OCI-LY7 (cell line): ENCODE results near the gene FALEC. TPM values are rescaled to one million over a fixed set of nuclear protein-coding genes. Genes with fewer than 3 reads are reported as not detected.

Experiments
- BruUV-seq: library from RNA; stranded (reverse); fragments of 400-500 nt; replicated peaks from 2 replicates; lab custom pipeline; 2021; lab: Mats Ljungman, UMichigan
- CTCF ChIA-PET: fragments of 300-600 bp; sonication (Branson Sonifier 250); formaldehyde crosslinking; loops from one replicate; lab custom pipeline; 2022; ENCODE audit warnings: antibody characterized with exemption; ENCODE audit not compliant: unreplicated experiment; lab: Charles Lee
- POLR2A ChIA-PET: fragments of 300-600 bp; sonication (Branson Sonifier 250); formaldehyde crosslinking; loops from one replicate; lab custom pipeline; 2022; ENCODE audit warnings: antibody characterized with exemption; lab: Charles Lee
- DNase-seq: peaks from one replicate; pipeline ENCODE4 v3.0.0-alpha.2; 2015; ENCODE audit warnings: low spot score
- H2AFZ ChIP-seq: fragments of 200-600 bp; sonication (generic), shearing (Covaris generic); 2 replicates; pipeline ENCODE4 v1.6.1; 2014; ENCODE audit warnings: mild to moderate bottlenecking, antibody characterized with exemption, low read length, moderate library complexity
- H3K27ac ChIP-seq: fragments of 200-600 bp; sonication (generic); 2 replicates; pipeline ENCODE4 v1.5.1; 2014; ENCODE audit warnings: mixed run types, low read depth, mild to moderate bottlenecking, moderate library complexity, low read length, inconsistent platforms; ENCODE audit not compliant: poor library complexity, severe bottlenecking
- H3K36me3 ChIP-seq: fragments of 200-600 bp; sonication (generic); 2 replicates; pipeline ENCODE4 v1.6.1; 2014; ENCODE audit warnings: mild to moderate bottlenecking, antibody characterized with exemption, low read length, moderate library complexity, mixed read lengths; ENCODE audit not compliant: insufficient read depth
- H3K4me1 ChIP-seq: fragments of 200-600 bp; sonication (generic); 2 replicates; pipeline ENCODE4 v1.5.1; 2014; ENCODE audit warnings: mild to moderate bottlenecking, low read length; ENCODE audit not compliant: insufficient read depth, poor library complexity, severe bottlenecking
- H3K4me2 ChIP-seq: fragments of 200-600 bp; sonication (generic); 2 replicates; pipeline ENCODE4 v1.6.1; 2014; ENCODE audit warnings: mild to moderate bottlenecking, low read length
- H3K4me3 ChIP-seq: fragments of 200-600 bp; sonication (generic); 2 replicates; pipeline ENCODE4 v1.5.1; 2014; ENCODE audit warnings: mild to moderate bottlenecking, low read depth, low read length; ENCODE audit not compliant: poor library complexity, severe bottlenecking
- H3K79me2 ChIP-seq: fragments of 200-600 bp; sonication (generic); 2 replicates; pipeline ENCODE4 v1.6.1; 2016; ENCODE audit warnings: low read depth, mild to moderate bottlenecking, low read length, moderate library complexity, mixed read lengths; ENCODE audit not compliant: insufficient read depth
- H3K9me2 ChIP-seq: fragments of 200-600 bp; sonication (generic); 2 replicates; pipeline ENCODE4 v1.6.1; 2016; ENCODE audit warnings: mild to moderate bottlenecking, low read length, mixed read lengths; ENCODE audit not compliant: insufficient read depth
- H3K9me3 ChIP-seq: fragments of 200-600 bp; sonication (generic); 2 replicates; pipeline ENCODE4 v1.6.1; 2014; ENCODE audit warnings: mild to moderate bottlenecking, mixed run types, low read length, mixed read lengths
- H4K20me1 ChIP-seq: fragments of 200-600 bp; sonication (generic); 2 replicates; pipeline ENCODE4 v1.6.1; 2014; ENCODE audit warnings: mild to moderate bottlenecking, antibody characterized with exemption, low read length, moderate library complexity, mixed read lengths; ENCODE audit not compliant: insufficient read depth
- EZH2phosphoT487 ChIP-seq: fragments of 200-600 bp; sonication (generic); IDR thresholded peaks from 2 replicates; pipeline ENCODE4 v1.6.1; 2018; ENCODE audit warnings: low read depth, borderline replicate concordance, mild to moderate bottlenecking, mixed run types, antibody characterized with exemption, low read length, moderate library complexity, mixed read lengths
- intact Hi-C: fragments of 100-400 bp; cut with micrococcal nuclease; formaldehyde crosslinking; loops from one replicate; pipeline ENCODE4 v1.10.0; 2022; ENCODE audit not compliant: unreplicated experiment
- total RNA-seq, 2 experiments: library from RNA; depleted of rRNA in 1 of 2; stranded (reverse); fragments of >200 nt in 1 of 2; shearing (Covaris generic) in 1 of 2; gene quantifications; 2 replicates each; pipeline ENCODE4 v1.2.3, GENCODE V29; 2014 to 2022
- TF ChIP-seq, protein P1 (sequence below): fragments of 200-600 bp; sonication (generic); conservative IDR thresholded peaks from 2 replicates; pipeline ENCODE4 v1.5.1; 2014; ENCODE audit warnings: mild to moderate bottlenecking, antibody characterized with exemption, low read length, moderate library complexity, mixed read lengths

FALEC gene
- total RNA-seq, 2 experiments from 2014 or later, result 0.47 to 1.9 TPM

DNA sequence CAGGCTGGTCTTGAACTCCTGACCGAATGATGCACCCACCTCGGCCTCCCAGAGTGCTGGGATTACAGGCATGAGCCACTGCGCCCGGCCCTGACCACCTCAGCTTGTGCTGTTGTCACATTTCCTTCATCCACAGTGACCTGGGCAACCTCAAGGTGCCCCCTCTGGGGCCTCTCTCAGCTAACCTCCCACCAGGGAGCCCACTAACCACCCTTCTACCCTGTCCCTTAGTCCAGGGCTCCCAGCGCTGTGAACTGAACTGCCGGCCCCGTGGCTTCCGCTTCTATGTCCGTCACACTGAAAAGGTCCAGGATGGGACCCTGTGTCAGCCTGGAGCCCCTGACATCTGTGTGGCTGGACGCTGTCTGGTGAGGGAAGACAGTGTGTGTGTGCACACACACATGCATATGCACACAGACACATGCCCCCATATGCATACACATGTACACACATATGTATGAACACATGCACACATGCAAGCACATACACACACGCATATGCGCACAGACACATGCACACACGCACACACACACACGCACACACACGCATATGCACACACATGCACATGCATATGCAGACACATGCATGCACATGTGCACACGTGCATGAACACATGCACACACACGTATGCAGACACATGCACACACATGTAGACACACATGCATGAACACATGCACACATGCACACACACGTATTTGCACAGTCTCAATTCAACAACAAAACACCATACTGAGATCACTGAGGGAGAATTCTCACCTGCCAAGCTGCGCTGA lies 39.8 kb downstream of the FALEC start:
- ChIA-PET POLR2A (interaction anchor here (0.5 kb wide), 1 partner anchor 95 kb away, joined by 3 read pairs; no protein-coding TSS in a partner anchor), CTCF (no interaction called here)
- no TSS peak for BruUV-seq

GRCh38 chr1:150555971-150556865 lies 40.7 kb downstream of the FALEC start:
- Histone ChIP-seq H3K79me2 (no peaks in the 10 kb centered on the region), H3K36me3 (no peaks in the 10 kb centered on the region), H4K20me1 (no peaks in the 10 kb centered on the region), H3K4me1 (peaks cover 17% of the 10 kb centered on the region), H3K9me3 (no peaks in the 10 kb centered on the region), H3K9me2 (no peaks in the 10 kb centered on the region), H3K27ac (no peak overlapping the region), H3K4me3 (no peak overlapping the region), H3K4me2 (no peak overlapping the region), H2AFZ (no peak overlapping the region)
- intact Hi-C loops, result no loop called here
- TF ChIP-seq, protein P1, sequence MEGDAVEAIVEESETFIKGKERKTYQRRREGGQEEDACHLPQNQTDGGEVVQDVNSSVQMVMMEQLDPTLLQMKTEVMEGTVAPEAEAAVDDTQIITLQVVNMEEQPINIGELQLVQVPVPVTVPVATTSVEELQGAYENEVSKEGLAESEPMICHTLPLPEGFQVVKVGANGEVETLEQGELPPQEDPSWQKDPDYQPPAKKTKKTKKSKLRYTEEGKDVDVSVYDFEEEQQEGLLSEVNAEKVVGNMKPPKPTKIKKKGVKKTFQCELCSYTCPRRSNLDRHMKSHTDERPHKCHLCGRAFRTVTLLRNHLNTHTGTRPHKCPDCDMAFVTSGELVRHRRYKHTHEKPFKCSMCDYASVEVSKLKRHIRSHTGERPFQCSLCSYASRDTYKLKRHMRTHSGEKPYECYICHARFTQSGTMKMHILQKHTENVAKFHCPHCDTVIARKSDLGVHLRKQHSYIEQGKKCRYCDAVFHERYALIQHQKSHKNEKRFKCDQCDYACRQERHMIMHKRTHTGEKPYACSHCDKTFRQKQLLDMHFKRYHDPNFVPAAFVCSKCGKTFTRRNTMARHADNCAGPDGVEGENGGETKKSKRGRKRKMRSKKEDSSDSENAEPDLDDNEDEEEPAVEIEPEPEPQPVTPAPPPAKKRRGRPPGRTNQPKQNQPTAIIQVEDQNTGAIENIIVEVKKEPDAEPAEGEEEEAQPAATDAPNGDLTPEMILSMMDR, result no peak
- no peak for TF ChIP-seq EZH2phosphoT487
- POLR2A ChIA-PET, result interaction anchor here (0.5 kb wide), 1 partner anchor 95 kb away, joined by 3 read pairs; no protein-coding TSS in a partner anchor
- no peak for DNase-seq
- CTCF ChIA-PET, result no interaction called here
- no TSS peak for BruUV-seq

More for the DNA sequence above, 39.8 kb downstream of the FALEC start:
- intact Hi-C loops, result no loop called here
- H3K4me1 ChIP-seq, result peaks cover 8% of the 10 kb centered on the region
- H3K27ac ChIP-seq, result no peak overlapping the region
- no peaks in the 10 kb centered on the region for H3K79me2 ChIP-seq
- no peaks in the 10 kb centered on the region for H4K20me1 ChIP-seq
- no peaks in the 10 kb centered on the region for H3K36me3 ChIP-seq
- H3K9me3 ChIP-seq, result no peaks in the 10 kb centered on the region
- H3K4me2 ChIP-seq, result no peak overlapping the region
- TF ChIP-seq, protein P1, result no peak
- TF ChIP-seq EZH2phosphoT487, result no peak
- DNase-seq, result no peak
- H2AFZ ChIP-seq, result no peak overlapping the region
- no peaks in the 10 kb centered on the region for H3K9me2 ChIP-seq
- H3K4me3 ChIP-seq, result no peak overlapping the region
